K562 (cell line): ENCODE results near the gene SLC35G6. TPM values are rescaled to one million over a fixed set of nuclear protein-coding genes. Genes with fewer than 3 reads are reported as not detected.

ENCODE experiments used
- E2F1 ChIP-seq: sonication (generic); formaldehyde crosslinking; IDR thresholded peaks from 2 replicates; pipeline ENCODE4 v1.8.1; 2023; ENCODE audit warnings: mild to moderate bottlenecking, missing genetic modification reagents, moderate library complexity
- ETV5 ChIP-seq: sonication (generic); formaldehyde crosslinking; IDR thresholded peaks from 2 replicates; pipeline ENCODE4 v1.4.0; 2020; ENCODE audit warnings: low read depth, mild to moderate bottlenecking, missing genetic modification reagents
- HDAC8 ChIP-seq: fragments of 450-650 bp; IDR thresholded peaks from 2 replicates; pipeline ENCODE4 v1.6.1; 2016; ENCODE audit warnings: mild to moderate bottlenecking, missing genetic modification characterization, moderate library complexity, missing compliant biosample characterization
- HMG20B ChIP-seq: fragments of 250-450 bp; sonication (Bioruptor Pico); IDR thresholded peaks from 2 replicates; pipeline ENCODE4 v1.5.0; 2021; ENCODE audit warnings: mild to moderate bottlenecking
- KLF6 ChIP-seq: fragments of 250-450 bp; sonication (Bioruptor Pico); IDR thresholded peaks from 2 replicates; pipeline ENCODE4 v1.4.0; 2020; ENCODE audit warnings: mild to moderate bottlenecking, moderate library complexity, borderline replicate concordance
- MAFG ChIP-seq: fragments of 450-650 bp; conservative IDR thresholded peaks from 2 replicates; pipeline ENCODE4 v1.6.1; 2016; ENCODE audit warnings: missing genetic modification characterization, missing compliant biosample characterization
- NCOA4 ChIP-seq: fragments of 450-650 bp; IDR thresholded peaks from 2 replicates; pipeline ENCODE4 v1.6.1; 2018; ENCODE audit warnings: mild to moderate bottlenecking; ENCODE audit not compliant: partially characterized antibody
- NUFIP1 ChIP-seq: fragments of 450-650 bp; IDR thresholded peaks from 2 replicates; pipeline ENCODE4 v1.6.1; 2018; ENCODE audit not compliant: partially characterized antibody
- PREB ChIP-seq: sonication (generic); formaldehyde crosslinking; IDR thresholded peaks from 2 replicates; pipeline ENCODE4 v1.8.1; 2023; ENCODE audit warnings: mild to moderate bottlenecking, missing genetic modification reagents
- PRPF4 ChIP-seq: fragments of 200-400 bp; formaldehyde crosslinking; IDR thresholded peaks from one replicate; pipeline ENCODE4 v1.6.1; 2017; ENCODE audit warnings: low read length, low read depth, mild to moderate bottlenecking; ENCODE audit not compliant: insufficient read depth, poor library complexity, severe bottlenecking
- THAP7 ChIP-seq: fragments of 250-450 bp; sonication (Bioruptor Pico); IDR thresholded peaks from 2 replicates; pipeline ENCODE4 v1.5.0; 2021
- TSC22D4 ChIP-seq: fragments of 450-650 bp; IDR thresholded peaks from 2 replicates; pipeline ENCODE4 v1.6.1; 2016; ENCODE audit warnings: missing genetic modification characterization, missing biosample characterization, control low read depth
- ZKSCAN8 ChIP-seq: fragments of 200-800 bp; sonication (Bioruptor generic); IDR thresholded peaks from 2 replicates; pipeline ENCODE4 v1.6.1; 2016; ENCODE audit warnings: missing genetic modification characterization, missing compliant biosample characterization
- ZNF24 ChIP-seq: fragments of 450-650 bp; IDR thresholded peaks from 2 replicates; pipeline ENCODE4 v1.6.1; 2016
- ZNF407 ChIP-seq: fragments of 450-650 bp; IDR thresholded peaks from 2 replicates; pipeline ENCODE4 v1.6.1; 2016; ENCODE audit warnings: low read depth
- ZNF778 ChIP-seq: fragments of 450-650 bp; formaldehyde crosslinking; IDR thresholded peaks from 2 replicates; pipeline ENCODE4 v1.4.0; 2020; ENCODE audit warnings: mild to moderate bottlenecking, moderate library complexity
- polyA plus RNA-seq, 8 experiments: library from polyadenylated mRNA; depleted of rRNA in 4 of 8; stranded (reverse) in 5 of 8; unstranded in 3 of 8; fragments of >200 nt; fragmentation: Nextera tagmentation in 2 of 8; fragmentation: Illumina TruSeq in 1 of 8; extraction: Ambion mirVana in 2 of 8; extraction: Trizol in 1 of 8; gene quantifications; 2 replicates each; pipeline versions ENCODE4 v1.2.1 to v1.2.3, GENCODE V29; 2011 to 2014; ENCODE audit warnings: inconsistent platforms in 1 of 8, missing spikeins in 1 of 8
- total RNA-seq, 7 experiments: library from RNA; depleted of rRNA in 6 of 7; stranded (reverse); fragments of >200 nt in 6 of 7; fragmentation: Illumina TruSeq in 2 of 7; extraction: Trizol in 2 of 7; gene quantifications; 2 replicates each; pipeline versions ENCODE4 v1.2.1 to v1.2.3, GENCODE V29; 2011 to 2021; ENCODE audit warnings: low replicate concordance in 1 of 7

SLC35G6 gene
- total and polyA plus RNA-seq, 9 of the 15 experiments (the other 6 are each of a cell fraction or from before 2014, with no cell fraction given): not detected

GRCh38 chr17:7484067-7484918, 3.0 kb downstream of the SLC35G6 start, which contains the start of gene POLR2A (continued):
- no peak for TF ChIP-seq ZNF407
- TF ChIP-seq THAP7 (CRISPR knock-in tag): peak; percentile 78
- TF ChIP-seq HMG20B: no peak
- TF ChIP-seq MAFG: no peak
- TF ChIP-seq NCOA4: no peak
- TF ChIP-seq HDAC8 (tag): no peak
- TF ChIP-seq KLF6 (CRISPR knock-in tag): peak; percentile 74; the same call in 1 of the 2 replicates
- TF ChIP-seq ETV5: no peak
- TF ChIP-seq PREB (CRISPR knock-in tag): no peak
- TF ChIP-seq E2F1 (CRISPR knock-in tag): peak; percentile 90
- no peak for TF ChIP-seq PRPF4
- no peak; the same call in 1 of the 2 replicates for TF ChIP-seq ZKSCAN8
- no peak for TF ChIP-seq NUFIP1
- no peak for TF ChIP-seq ZNF24
- no peak for TF ChIP-seq ZNF778 (CRISPR knock-in tag)
- TF ChIP-seq TSC22D4 (tag): no peak
